C4-2B (cell line): ENCODE results near the gene AHRR.

Experiments used
- ZFX ChIP-seq: fragments of 450-650 bp; IDR thresholded peaks from 2 replicates; pipeline ENCODE4 v1.6.1; 2017
- TF ChIP-seq, protein P1 (sequence below): fragments of 450-650 bp; conservative IDR thresholded peaks from 2 replicates; pipeline ENCODE4 v1.5.1; 2017; ENCODE audit warnings: mild to moderate bottlenecking

DNA sequence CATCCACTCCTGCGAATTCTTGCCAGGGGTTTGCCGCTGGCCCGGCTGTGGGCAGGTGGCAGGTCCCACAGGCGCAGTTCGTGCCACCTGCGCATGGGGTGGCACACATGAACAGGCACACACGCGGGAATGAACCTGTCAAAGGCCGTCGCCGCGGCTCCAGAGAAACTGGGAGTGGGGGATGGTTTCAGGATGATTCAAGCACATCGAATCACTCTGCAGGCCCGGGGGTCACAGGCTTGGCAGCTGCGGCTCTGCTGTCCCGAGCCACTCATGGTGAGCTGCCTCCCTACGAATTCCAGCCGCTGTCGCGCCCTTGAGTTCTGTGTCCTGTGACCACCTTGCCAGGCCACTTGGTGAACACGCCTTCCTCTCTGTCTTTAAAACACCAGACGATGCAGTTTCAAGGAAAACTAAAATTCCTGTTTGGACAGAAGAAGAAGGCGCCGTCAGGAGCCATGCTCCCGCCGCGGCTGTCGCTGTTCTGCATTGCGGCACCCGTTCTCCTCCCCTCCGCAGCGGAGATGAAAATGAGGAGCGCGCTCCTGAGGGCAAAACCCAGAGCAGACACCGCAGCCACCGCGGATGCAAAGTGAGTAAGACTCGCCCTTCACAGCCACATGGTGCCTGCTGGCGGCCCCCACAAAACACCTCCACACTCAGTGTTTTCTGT, 106.0 kb downstream of the AHRR start:
- TF ChIP-seq, protein P1, sequence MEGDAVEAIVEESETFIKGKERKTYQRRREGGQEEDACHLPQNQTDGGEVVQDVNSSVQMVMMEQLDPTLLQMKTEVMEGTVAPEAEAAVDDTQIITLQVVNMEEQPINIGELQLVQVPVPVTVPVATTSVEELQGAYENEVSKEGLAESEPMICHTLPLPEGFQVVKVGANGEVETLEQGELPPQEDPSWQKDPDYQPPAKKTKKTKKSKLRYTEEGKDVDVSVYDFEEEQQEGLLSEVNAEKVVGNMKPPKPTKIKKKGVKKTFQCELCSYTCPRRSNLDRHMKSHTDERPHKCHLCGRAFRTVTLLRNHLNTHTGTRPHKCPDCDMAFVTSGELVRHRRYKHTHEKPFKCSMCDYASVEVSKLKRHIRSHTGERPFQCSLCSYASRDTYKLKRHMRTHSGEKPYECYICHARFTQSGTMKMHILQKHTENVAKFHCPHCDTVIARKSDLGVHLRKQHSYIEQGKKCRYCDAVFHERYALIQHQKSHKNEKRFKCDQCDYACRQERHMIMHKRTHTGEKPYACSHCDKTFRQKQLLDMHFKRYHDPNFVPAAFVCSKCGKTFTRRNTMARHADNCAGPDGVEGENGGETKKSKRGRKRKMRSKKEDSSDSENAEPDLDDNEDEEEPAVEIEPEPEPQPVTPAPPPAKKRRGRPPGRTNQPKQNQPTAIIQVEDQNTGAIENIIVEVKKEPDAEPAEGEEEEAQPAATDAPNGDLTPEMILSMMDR = no peak
- TF ChIP-seq ZFX = no peak
